DOHH2 (cell line): Measurements from ENCODE around the gene ZNF385B.

Experiments used
- EZH2phosphoT487 ChIP-seq: fragments of 200-600 bp; sonication (generic); IDR thresholded peaks from 2 replicates; pipeline ENCODE4 v1.6.1; 2017; ENCODE audit warnings: borderline replicate concordance, mild to moderate bottlenecking, antibody characterized with exemption, low read length, moderate library complexity, mixed read lengths
- TF ChIP-seq, protein P1 (sequence below): fragments of 200-600 bp; sonication (generic); IDR thresholded peaks from one replicate; pipeline ENCODE4 v1.5.1; 2014; ENCODE audit warnings: antibody characterized with exemption, mild to moderate bottlenecking, low read depth, low read length; ENCODE audit not compliant: poor library complexity, severe bottlenecking

DNA sequence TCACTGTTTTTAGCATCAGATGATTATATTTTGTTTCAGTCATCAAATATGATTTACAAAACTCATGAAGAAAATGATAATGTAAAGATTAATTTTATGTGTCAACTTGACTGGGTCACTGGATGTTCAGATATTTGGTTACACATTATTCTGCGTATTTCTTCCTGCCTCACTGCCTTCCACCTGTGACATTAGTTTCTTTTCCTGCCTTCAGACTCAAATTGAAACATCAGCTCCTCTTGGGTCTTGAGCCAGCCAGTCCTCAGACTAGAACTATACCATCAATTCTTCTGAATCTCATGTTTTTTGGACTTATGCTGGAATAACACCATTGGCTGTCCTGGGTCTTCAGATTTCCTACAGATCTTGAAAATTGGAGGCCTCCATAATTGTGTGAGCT is 96.7 kb downstream of the ZNF385B start:
- TF ChIP-seq, protein P1, sequence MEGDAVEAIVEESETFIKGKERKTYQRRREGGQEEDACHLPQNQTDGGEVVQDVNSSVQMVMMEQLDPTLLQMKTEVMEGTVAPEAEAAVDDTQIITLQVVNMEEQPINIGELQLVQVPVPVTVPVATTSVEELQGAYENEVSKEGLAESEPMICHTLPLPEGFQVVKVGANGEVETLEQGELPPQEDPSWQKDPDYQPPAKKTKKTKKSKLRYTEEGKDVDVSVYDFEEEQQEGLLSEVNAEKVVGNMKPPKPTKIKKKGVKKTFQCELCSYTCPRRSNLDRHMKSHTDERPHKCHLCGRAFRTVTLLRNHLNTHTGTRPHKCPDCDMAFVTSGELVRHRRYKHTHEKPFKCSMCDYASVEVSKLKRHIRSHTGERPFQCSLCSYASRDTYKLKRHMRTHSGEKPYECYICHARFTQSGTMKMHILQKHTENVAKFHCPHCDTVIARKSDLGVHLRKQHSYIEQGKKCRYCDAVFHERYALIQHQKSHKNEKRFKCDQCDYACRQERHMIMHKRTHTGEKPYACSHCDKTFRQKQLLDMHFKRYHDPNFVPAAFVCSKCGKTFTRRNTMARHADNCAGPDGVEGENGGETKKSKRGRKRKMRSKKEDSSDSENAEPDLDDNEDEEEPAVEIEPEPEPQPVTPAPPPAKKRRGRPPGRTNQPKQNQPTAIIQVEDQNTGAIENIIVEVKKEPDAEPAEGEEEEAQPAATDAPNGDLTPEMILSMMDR, result no peak
- no peak for TF ChIP-seq EZH2phosphoT487
